Lower leg skin (tissue), 3 donors: ENCODE results near the gene ATR.

ENCODE experiments used
- CTCF ChIP-seq, 3 donors: fragments of 450-650 bp; IDR thresholded peaks; one replicate each; pipeline ENCODE4 v1.5.1; 2016; ENCODE audit warnings: antibody characterized with exemption in 3 of 3, mild to moderate bottlenecking in 3 of 3, moderate library complexity in 2 of 3
- POLR2A ChIP-seq, 2 donors: fragments of 450-650 bp; IDR thresholded peaks; one replicate each; pipeline ENCODE4 v1.6.1; 2016 to 2017; ENCODE audit warnings: antibody characterized with exemption in 2 of 2, mild to moderate bottlenecking in 1 of 2, moderate library complexity in 1 of 2

- no peak for TF ChIP-seq CTCF (IDR thresholded peaks at IDR 0.05)
- no peak for TF ChIP-seq POLR2A (IDR thresholded peaks at IDR 0.05)
These were observed 15.0 kb downstream of the ATR start for GRCh38 chr3:142563496-142563997.
